NAMALWA (cell line): ENCODE measurements around the gene PHC3.
A peak's percentile ranks its signal among the peaks of the same experiment; 100 is the strongest.

Experiments
- DNase-seq: peaks from one replicate; pipeline ENCODE4 v3.0.0-alpha.2; 2015; ENCODE audit warnings: low spot score

Gene PHC3

DNA sequence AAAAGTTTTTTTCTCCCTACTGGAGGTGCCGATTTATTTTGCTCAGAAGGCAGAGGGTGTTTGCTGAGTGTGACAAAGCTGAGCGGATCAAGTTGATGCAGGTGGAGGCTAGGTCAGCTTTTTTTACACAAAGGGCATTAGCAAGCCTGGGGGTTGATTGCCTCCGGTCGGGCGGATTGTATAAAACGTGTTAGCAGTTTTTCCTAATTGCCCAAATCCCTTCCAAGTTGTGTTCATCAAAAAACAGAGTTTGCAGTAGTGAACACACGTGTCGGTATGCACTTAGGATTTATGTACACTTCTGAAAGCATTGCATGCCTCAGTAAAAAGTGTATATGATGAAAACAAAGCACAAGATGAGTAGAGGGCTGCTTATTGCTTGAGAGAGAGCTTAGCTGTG, 141.1 kb downstream of the PHC3 start:
- no peak for DNase-seq

DNA sequence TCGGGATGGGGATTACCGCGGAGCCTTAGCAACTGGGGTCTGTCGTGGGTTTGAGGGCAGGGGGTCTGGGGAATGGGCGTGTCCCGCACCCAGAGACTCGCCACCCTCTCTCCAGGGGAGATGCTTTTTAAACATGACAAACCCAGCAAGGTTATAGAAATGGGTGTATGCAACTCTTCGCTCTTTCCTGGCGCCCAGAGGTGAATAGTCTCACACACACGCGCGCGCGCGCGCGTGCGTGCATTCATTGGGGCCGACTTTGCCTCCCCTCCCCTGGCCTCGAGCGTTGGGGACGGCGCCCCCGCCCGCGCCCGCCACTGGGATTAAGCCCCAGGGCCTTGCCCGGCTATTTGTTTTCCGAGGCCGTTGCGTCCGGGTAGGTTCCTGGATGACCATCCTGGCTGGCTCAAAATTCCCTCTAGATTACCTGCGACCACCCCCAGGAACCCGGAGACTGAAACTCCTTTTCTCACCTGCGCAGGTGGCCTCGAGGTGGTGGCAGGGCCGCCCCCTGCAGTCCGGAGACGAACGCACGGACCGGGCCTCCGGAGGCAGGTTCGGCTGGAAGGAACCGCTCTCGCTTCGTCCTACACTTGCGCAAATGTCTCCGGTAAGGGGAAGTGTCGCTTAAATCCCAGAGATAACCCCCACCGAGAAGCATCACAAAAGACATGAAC, 143.0 kb downstream of the PHC3 start:
- DNase-seq, result peak; percentile 52
